Stimulated activated effector memory CD8-positive, alpha-beta T cell treated with anti-CD3 and anti-CD28 coated beads, Interleukin-12 subunit alpha, Interleukin-12 subunit beta, amount 100 ng/mL, for 72 hours (primary cell): ENCODE results near the gene EIF2A.
"Not testable (repeated sequence)": the region's sequence is repeated elsewhere in the genome, so short reads cannot be mapped to it uniquely, and the experiment has no call there.

Source experiments
- ATAC-seq: fragments of 150-1000 bp; cut with Tn5 transposase; 2 replicates; pipeline ENCODE4 v1.10.0; 2021
- DNase-seq, 2 donors: peaks; one replicate each; pipeline ENCODE4 v3.0.0; 2021 to 2022; ENCODE audit warnings: low spot score in 2 of 2
- H3K27ac Mint-ChIP-seq: one replicate; pipeline ENCODE4 v1.8.0; 2022; ENCODE audit warnings: mild to moderate bottlenecking, mixed read lengths
- H3K36me3 Mint-ChIP-seq: one replicate; pipeline ENCODE4 v1.8.0; 2022; ENCODE audit warnings: mild to moderate bottlenecking, mixed read lengths
- H3K4me1 Mint-ChIP-seq: one replicate; pipeline ENCODE4 v1.8.0; 2022; ENCODE audit warnings: mixed read lengths
- H3K4me3 Mint-ChIP-seq: one replicate; pipeline ENCODE4 v1.8.0; 2022; ENCODE audit warnings: mild to moderate bottlenecking, mixed read lengths
- H3K9me3 Mint-ChIP-seq: one replicate; pipeline ENCODE4 v1.8.0; 2022; ENCODE audit warnings: mixed read lengths

The EIF2A gene

DNA sequence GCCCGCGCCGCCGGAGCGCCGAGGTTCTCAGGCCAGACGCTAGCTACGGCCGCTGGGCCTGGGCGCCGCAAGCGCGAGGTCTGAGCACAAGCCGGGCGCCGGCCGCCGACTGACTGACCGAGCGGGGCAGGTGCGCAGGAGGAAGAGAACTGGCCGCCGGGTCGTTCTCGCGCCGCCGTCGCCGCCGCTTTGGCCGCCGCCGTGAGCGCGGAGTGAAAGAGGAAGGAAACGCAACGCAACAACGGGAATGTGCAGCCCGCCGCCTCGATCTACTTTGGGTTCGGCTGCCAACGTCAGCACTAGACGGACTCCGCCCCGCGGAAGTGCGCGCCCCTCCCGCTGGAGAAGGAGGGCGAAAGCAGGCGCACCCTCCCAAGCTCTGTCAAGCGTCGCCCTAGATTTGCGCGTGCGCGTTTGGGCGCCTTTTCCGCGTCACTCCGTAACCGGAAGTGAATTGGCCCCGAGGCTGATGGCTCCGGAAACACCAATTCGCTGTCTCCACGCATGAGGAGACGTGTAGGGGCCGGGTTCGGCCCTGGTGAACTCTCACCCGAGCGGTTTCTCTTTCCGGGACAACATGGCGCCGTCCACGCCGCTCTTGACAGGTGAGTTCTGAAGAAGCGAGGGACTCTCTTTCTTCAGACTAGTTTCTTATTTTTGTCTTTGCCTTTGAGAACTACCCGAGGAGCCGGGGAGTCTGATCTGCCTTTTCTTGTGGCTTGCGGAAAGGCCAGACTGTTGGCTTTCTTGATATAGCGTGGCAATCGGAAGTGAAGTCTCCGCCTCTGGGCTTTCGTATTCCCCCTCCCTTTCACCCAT, at the start of gene EIF2A, which contains the start of gene SERP1:
EIF2A (plus strand) TSS at position 562 of the 819 bp plus-strand sequence; CDS start at position 578, 16 bp downstream.
SERP1 (minus strand) TSS at position 271 of the 819 bp plus-strand sequence. CDS start 361 bp downstream, outside the sequence.
- Mint-ChIP-seq H3K36me3 (peaks cover 74% of the 10 kb centered on the region), H3K9me3 (no peaks in the 10 kb centered on the region), H3K4me3 (peak within 1 kb of the TSS; percentile 94), H3K4me1 (peaks cover 40% of the 10 kb centered on the region), H3K27ac (peak within 1 kb of the TSS; percentile 98)
- ATAC-seq (peak; percentile 95), DNase-seq (peak; percentile 95 to 99)

- Mint-ChIP-seq H3K4me3 (no peak overlapping the region), H3K27ac (no peak overlapping the region), H3K4me1 (no peaks in the 10 kb centered on the region), H3K9me3 (no peaks in the 10 kb centered on the region), H3K36me3 (no peaks in the 10 kb centered on the region)
- ATAC-seq = no peak
- DNase-seq = no peak
Measured at GRCh38 chr3:150497956-150498355, 48.6 kb upstream of the EIF2A start.

- not testable (repeated sequence) for H3K9me3 Mint-ChIP-seq, H3K27ac Mint-ChIP-seq, H3K4me3 Mint-ChIP-seq, ATAC-seq, H3K36me3 Mint-ChIP-seq, DNase-seq, H3K4me1 Mint-ChIP-seq
Measured at GRCh38 chr3:150500960-150501359, 45.6 kb upstream of the EIF2A start.

GRCh38 chr3:150503402-150504099, 43.0 kb upstream of the EIF2A start:
- DNase-seq (no peak), ATAC-seq (peak; percentile 31)
- Mint-ChIP-seq H3K4me1 (no peaks in the 10 kb centered on the region), H3K27ac (peak overlapping the region; percentile 10), H3K36me3 (peaks cover 5% of the 10 kb centered on the region), H3K4me3 (no peak overlapping the region), H3K9me3 (peaks cover 3% of the 10 kb centered on the region)

DNA sequence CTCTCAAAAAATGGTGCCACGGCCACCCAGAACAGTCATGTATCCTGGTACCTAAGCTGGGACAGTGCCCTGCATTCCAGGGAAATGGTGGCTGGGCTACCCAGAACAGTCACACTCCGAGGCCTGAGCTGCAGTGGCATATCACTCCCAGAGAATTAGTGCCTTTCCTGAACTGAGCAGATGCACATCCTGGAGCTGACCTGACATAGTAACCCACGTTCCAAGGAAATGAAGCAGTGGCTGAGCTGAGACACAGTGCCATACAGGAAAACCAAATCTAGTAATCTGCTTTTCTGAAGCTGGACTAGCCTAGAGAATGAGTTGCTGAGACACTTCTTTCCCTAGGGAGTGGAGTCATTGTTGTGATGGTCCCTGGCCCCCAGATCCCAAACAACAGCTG, 42.1 kb upstream of the EIF2A start:
- no peak overlapping the region for H3K4me3 Mint-ChIP-seq
- peaks cover 3% of the 10 kb centered on the region for H3K9me3 Mint-ChIP-seq
- peak overlapping the region; percentile 10 for H3K27ac Mint-ChIP-seq
- peaks cover 5% of the 10 kb centered on the region for H3K36me3 Mint-ChIP-seq
- ATAC-seq (no peak), DNase-seq (no peak)
- no peaks in the 10 kb centered on the region for H3K4me1 Mint-ChIP-seq

DNA sequence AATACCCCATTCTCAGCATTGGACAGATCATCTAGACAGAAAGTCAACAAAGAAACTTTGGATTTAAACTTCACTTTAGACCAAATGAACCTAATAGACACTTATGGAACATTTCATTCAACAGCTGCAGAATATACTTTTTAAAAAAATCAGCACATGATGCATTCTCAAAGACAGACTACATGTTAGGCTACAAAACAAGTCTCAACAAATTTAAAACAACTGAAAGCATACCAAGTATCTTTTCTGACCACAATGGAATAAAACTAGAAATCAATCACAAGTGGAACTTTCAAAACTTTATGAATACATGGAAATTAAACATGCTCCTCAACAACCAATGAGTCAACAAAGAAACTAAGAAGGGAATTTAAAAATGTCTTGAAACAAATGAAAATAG, 38.2 kb upstream of the EIF2A start:
- H3K4me3 Mint-ChIP-seq = no peak overlapping the region
- no peaks in the 10 kb centered on the region for H3K4me1 Mint-ChIP-seq
- peaks cover 3% of the 10 kb centered on the region for H3K9me3 Mint-ChIP-seq
- H3K36me3 Mint-ChIP-seq = peaks cover 5% of the 10 kb centered on the region
- ATAC-seq (no peak), DNase-seq (no peak)
- no peak overlapping the region for H3K27ac Mint-ChIP-seq

GRCh38 chr3:150509780-150510179, 36.8 kb upstream of the EIF2A start:
- DNase-seq (no peak), ATAC-seq (no peak)
- H3K36me3 Mint-ChIP-seq = no peaks in the 10 kb centered on the region
- no peak overlapping the region for H3K4me3 Mint-ChIP-seq
- peaks cover 3% of the 10 kb centered on the region for H3K9me3 Mint-ChIP-seq
- no peak overlapping the region for H3K27ac Mint-ChIP-seq
- no peaks in the 10 kb centered on the region for H3K4me1 Mint-ChIP-seq

GRCh38 chr3:150511122-150511821, 35.3 kb upstream of the EIF2A start:
- Mint-ChIP-seq H3K36me3 (no peaks in the 10 kb centered on the region), H3K9me3 (peaks cover 3% of the 10 kb centered on the region), H3K4me3 (no peak overlapping the region), H3K4me1 (no peaks in the 10 kb centered on the region), H3K27ac (no peak overlapping the region)
- DNase-seq = no peak
- no peak for ATAC-seq

GRCh38 chr3:150515210-150515609, 31.4 kb upstream of the EIF2A start:
- Mint-ChIP-seq H3K27ac (no peak overlapping the region), H3K9me3 (no peaks in the 10 kb centered on the region)

GRCh38 chr3:150519026-150519425, 27.6 kb upstream of the EIF2A start:
- ATAC-seq (no peak), DNase-seq (no peak)
- H3K4me3 Mint-ChIP-seq = no peak overlapping the region
- H3K4me1 Mint-ChIP-seq = no peaks in the 10 kb centered on the region
- H3K9me3 Mint-ChIP-seq = no peaks in the 10 kb centered on the region
- no peaks in the 10 kb centered on the region for H3K36me3 Mint-ChIP-seq
- no peak overlapping the region for H3K27ac Mint-ChIP-seq

More at GRCh38 chr3:150515210-150515609, 31.4 kb upstream of the EIF2A start:
- H3K4me3 Mint-ChIP-seq = no peak overlapping the region
- DNase-seq (no peak), ATAC-seq (no peak)
- no peaks in the 10 kb centered on the region for H3K4me1 Mint-ChIP-seq
- no peaks in the 10 kb centered on the region for H3K36me3 Mint-ChIP-seq

DNA sequence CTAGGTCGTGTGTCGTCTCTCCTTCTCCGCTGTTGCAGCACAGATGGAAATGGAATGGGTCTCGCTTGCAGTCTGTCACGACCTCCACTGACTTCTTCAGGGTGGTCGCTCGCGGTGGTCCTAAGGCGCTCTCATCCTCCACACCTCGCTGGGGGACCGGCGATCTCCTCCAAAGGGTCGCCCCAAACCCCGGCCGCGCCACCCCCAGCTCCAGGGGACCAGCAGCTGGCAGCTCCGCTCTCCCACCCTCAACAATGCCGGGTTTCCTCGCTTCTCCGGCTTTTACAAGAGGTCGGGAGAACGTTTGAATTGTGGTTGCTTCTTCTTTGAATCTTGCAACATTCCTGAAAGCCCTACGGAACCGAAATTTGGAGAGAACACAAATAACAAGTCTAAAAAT, 26.2 kb upstream of the EIF2A start:
- Mint-ChIP-seq H3K4me3 (no peak overlapping the region), H3K9me3 (no peaks in the 10 kb centered on the region), H3K27ac (no peak overlapping the region), H3K4me1 (no peaks in the 10 kb centered on the region), H3K36me3 (peaks cover 4% of the 10 kb centered on the region)
- ATAC-seq = no peak
- no peak for DNase-seq

- H3K4me3 Mint-ChIP-seq = no peak overlapping the region
- no peak overlapping the region for H3K27ac Mint-ChIP-seq
- ATAC-seq (no peak), DNase-seq (no peak)
- H3K9me3 Mint-ChIP-seq = no peaks in the 10 kb centered on the region
- no peaks in the 10 kb centered on the region for H3K4me1 Mint-ChIP-seq
- peaks cover 5% of the 10 kb centered on the region for H3K36me3 Mint-ChIP-seq
Measured at GRCh38 chr3:150521463-150521862, 25.1 kb upstream of the EIF2A start.

- Mint-ChIP-seq H3K4me3 (no peak overlapping the region), H3K9me3 (no peaks in the 10 kb centered on the region), H3K27ac (no peak overlapping the region), H3K4me1 (no peaks in the 10 kb centered on the region), H3K36me3 (peaks cover 5% of the 10 kb centered on the region)
- no peak for DNase-seq
- no peak for ATAC-seq
Measured at GRCh38 chr3:150523538-150523937, 23.0 kb upstream of the EIF2A start.

- Mint-ChIP-seq H3K4me1 (peaks cover 7% of the 10 kb centered on the region), H3K27ac (no peak overlapping the region), H3K36me3 (peaks cover 5% of the 10 kb centered on the region), H3K4me3 (no peak overlapping the region), H3K9me3 (no peaks in the 10 kb centered on the region)
- no peak for DNase-seq
- ATAC-seq = no peak
Measured at GRCh38 chr3:150527464-150528255, 18.9 kb upstream of the EIF2A start.

GRCh38 chr3:150528354-150528797, 18.2 kb upstream of the EIF2A start:
- Mint-ChIP-seq H3K4me3 (no peak overlapping the region), H3K36me3 (peaks cover 5% of the 10 kb centered on the region), H3K27ac (no peak overlapping the region), H3K4me1 (peaks cover 7% of the 10 kb centered on the region), H3K9me3 (no peaks in the 10 kb centered on the region)
- ATAC-seq (no peak), DNase-seq (no peak)
